GM04503 (cell line): ENCODE results near the gene HOXC10.
A peak's percentile ranks its signal among the peaks of the same experiment; 100 is the strongest.

Source experiments
- DNase-seq: peaks from one replicate; pipeline ENCODE4 v3.0.0-alpha.2; 2012; ENCODE audit warnings: low read depth

HOXC10 gene

DNA sequence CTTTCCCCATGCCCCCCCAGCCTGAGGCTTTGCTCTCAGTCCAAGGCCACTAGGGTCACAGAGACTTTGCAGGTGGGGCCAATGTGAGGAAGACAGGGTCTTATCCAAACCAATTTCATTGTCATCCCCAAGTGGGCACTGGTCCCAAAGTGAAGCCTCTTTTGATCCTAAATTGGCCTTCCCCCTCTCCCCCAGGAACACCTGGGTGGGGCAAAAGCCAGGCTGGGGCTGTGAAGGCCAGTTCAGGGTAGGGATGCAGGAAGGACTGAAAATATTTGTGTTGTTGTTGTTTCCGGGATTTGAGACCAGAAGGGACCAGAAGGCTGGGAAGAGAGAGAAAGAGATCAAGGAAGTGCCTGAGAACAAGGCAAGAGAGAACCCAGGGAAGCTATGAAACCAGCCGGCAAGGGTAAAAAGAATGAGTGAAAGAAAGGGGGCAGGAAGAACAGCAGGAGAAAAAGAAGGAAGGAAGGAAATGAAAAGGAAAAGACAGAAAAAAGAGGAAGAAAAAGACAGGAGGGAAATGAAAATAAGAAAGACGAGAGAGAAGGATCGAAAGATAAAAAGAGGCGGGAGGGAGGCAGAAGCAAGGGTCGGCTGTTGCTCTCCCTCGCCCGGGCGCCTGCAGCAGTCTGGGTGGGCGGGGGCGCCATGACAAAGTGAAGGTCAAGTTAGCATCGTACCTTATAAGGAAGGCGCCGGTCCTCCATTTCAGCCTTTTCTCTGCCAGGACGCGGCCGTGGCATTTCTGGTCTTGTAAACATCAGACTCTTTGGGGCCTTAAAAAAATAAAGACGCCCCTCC is 19.5 kb upstream of the HOXC10 start:
- DNase-seq, result no peak

DNA sequence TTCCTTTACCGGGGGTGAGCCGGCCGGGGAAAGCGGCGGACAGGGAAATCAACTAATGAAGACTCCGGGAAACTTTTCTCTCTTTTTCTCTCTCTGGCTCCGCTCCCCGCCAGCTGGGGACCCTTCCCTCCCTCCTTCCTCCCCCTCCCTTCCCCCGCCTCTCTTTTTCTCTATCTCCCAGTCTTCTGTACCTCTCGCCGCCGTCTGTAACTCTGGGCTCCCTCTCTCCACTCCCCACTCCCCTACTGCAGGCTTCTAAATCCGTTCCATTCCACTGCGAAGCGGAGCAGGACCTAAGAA is 18.9 kb upstream of the HOXC10 start:
- no peak for DNase-seq

DNA sequence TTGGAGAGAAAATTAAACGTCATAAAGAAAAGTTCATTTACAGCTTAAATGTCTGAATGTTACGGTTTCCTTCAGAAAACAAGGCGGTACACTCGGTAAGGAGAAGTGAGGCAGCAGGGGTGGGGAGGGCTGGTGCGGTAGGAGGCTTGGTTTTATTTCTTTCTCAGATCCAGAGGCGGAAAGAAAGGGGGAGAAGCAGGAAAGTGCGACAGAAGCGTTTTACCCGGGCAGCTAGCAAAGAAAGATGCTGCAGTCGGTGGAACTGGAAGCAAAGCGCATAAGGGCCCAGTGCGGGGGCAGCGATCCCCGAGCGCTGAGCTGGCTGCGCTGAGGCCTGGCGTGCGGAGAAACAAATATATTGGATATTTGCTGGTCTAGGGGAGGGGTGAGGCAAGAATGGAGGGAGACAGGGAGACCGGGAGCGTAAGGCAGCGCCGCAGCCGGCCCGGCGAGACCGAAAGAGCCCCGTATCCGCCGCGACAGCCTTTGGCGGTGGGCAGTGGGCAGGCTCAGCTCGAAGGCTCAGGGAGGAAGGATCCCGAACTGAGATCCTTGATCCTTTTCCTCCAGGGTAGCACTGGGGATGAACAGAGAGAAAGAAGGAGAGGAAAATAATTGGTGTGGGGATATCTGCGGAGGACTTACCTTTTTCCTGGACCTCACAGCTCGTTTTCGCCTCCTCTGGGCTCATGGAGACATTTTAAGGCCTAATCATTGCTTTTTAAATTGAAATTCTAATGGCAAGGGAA is 18.4 kb upstream of the HOXC10 start:
- DNase-seq, result no peak

- no peak for DNase-seq
Observed at GRCh38 chr12:53967421-53967925, 17.5 kb upstream of the HOXC10 start.

GRCh38 chr12:53968214-53969127 is 16.5 kb upstream of the HOXC10 start:
- no peak for DNase-seq

DNA sequence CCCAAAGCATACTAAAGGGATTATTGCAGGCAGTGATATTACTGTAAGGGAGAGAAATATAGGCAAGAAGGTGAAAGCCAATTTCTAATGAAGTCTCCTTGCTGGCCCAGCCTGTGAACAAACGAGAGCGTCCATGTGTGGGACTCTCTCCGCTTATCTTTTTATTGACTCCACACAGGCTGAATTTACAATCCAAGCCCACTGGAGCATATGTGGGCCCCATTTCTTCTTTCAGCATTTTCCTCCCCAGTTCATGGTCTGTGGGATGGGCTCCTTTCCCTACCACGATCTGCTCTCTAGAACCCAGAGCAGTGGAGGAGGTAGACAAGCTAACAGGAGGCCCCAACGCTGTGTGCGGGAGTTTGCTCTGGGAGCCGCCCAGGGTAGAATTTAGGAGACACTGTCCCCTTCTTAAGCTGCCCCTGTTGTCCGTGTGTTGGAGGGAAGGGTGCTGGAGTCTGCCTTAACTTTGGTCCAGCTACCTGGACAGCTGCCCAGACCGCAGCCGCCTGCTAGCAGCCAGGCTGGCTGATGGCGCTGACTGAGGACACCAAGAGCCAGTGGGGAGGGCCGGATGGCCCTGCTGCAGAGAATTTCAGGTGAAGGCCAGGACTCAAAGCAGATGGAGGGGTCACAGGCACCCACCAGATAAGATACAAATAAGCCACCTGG is 15.2 kb upstream of the HOXC10 start:
- no peak for DNase-seq

- no peak for DNase-seq
Observed at GRCh38 chr12:53970451-53970850, 14.5 kb upstream of the HOXC10 start.

- no peak for DNase-seq
Observed at GRCh38 chr12:53971129-53971528, 13.8 kb upstream of the HOXC10 start.

DNA sequence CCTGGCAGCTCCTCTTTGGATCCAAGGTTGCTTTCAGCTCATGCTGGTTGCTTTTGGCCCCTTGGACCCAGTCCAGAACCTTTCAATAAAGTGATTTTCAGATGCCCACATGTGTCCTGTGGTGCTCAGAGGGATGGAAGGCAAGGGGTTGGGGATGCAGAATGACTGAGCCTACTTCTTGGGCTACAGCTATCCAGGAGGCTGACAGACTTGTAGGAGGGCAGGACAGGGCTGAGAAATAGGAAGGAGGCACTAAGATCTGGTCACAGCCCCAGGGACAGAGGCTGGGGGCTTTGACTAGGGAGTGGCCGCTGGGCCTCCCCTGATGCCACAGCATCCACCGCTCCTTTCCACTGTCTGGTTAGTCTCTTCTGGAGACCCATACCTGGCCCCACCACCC is 13.3 kb upstream of the HOXC10 start:
- DNase-seq, result no peak

GRCh38 chr12:53972152-53972702 is 12.7 kb upstream of the HOXC10 start:
- no peak for DNase-seq

- no peak for DNase-seq
Observed at GRCh38 chr12:53972722-53973235, 12.2 kb upstream of the HOXC10 start, which contains the start of gene HOXC11. TSS of gene HOXC11 (plus strand) at chr12:53973126. CDS start at chr12:53973242, 116 bp downstream.

- no peak for DNase-seq
Observed at GRCh38 chr12:53973236-53974042, 11.5 kb upstream of the HOXC10 start.

DNA sequence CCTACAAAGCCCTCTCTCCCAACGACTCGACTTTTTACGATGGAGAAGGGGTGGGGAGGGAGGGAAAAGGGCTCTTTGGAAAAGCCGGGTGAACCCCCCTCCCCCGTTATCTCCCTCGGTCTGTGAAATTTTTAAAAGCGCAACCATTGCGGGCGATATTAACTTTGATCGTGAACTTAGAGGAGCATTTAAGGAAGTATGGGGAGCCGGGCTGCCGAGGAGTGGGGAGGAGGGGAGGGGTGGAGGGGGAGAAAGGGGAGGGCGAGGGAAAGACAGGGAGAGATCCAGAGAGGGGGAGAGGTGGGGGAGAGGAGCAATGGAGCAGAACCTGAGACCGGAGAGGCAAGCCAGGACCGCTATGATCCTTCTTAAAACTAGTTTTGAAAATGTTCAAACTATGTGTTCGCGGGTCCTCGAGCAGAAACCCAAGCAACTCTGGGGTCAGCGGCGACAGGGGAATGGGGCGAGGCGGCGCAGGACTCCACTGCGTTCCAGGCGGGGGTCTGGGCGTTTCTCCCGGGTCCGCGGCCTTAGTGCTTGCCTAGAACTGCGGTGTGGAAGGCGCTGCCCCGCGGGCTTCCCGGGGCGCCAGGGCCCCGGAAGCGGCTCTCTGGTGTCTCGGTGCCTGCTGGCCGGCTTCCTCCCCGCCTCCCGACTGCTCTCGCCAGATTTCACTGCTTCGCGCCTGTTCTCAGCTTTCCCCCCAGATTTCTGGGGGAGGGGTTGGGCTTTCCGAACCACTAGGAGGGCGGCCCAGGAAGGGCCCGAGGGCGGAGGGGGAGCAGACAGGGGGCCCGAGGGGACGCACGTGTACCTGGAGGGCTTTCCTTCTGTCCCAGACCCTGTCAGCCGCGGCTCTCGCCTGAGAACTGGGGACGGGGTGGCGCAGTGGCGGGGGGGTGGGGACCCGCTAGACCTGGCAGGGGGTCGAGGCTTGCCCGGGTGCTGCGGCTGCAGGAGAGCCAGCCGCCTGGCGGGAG is 10.6 kb upstream of the HOXC10 start, which contains the start of gene HOTAIR:
Gene HOTAIR (minus strand): TSS at position 871 of the 980 bp plus-strand sequence.
- DNase-seq, result no peak

GRCh38 chr12:53975064-53975471 is 9.9 kb upstream of the HOXC10 start:
- DNase-seq, result no peak

GRCh38 chr12:53975479-53976152 is 9.3 kb upstream of the HOXC10 start:
- no peak for DNase-seq

- peak; percentile 92 for DNase-seq
Observed at GRCh38 chr12:53976172-53976822, 8.6 kb upstream of the HOXC10 start.

- DNase-seq, result no peak
Observed at GRCh38 chr12:53976823-53977595, 7.9 kb upstream of the HOXC10 start.
